Measurements from ENCODE around the gene NOS3.

The NOS3 gene

GRCh38 chr7:150958597-150958996 is 32.2 kb upstream of the NOS3 start:
- H3K27ac ChIP-seq = no peak overlapping the region
- no peak for TF ChIP-seq CTCF (conservative IDR thresholded peaks at IDR 0.05)

DNA sequence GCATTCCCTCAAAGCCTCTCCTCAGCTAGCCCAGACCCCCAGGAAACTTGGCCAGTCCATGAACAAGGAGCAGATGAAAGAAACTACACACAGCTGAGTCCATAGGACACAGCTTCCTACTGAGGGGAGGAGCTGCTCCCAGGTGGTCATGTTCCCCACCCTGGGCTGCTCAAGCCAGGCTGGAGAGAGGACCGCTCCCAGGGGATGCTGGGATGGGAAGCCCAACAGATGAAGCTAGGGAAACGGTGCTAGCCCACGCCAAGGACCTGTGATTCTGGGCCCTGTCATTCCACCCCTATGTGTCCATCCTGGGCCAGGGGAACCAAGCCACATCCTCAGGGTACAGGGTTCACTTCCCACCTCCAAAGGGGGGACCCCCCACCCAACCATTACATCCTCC is 31.7 kb upstream of the NOS3 start:
- no peak overlapping the region for H3K27ac ChIP-seq
- no peak for TF ChIP-seq CTCF (conservative IDR thresholded peaks at IDR 0.05)

- no peak for TF ChIP-seq CTCF (conservative IDR thresholded peaks at IDR 0.05)
- no peak overlapping the region for H3K27ac ChIP-seq
Observed at GRCh38 chr7:150959739-150960734, 30.8 kb upstream of the NOS3 start.

GRCh38 chr7:150961510-150962289 is 29.1 kb upstream of the NOS3 start:
- TF ChIP-seq CTCF (conservative IDR thresholded peaks at IDR 0.05) = no peak

GRCh38 chr7:150962290-150962552 is 28.6 kb upstream of the NOS3 start:
- H3K27ac ChIP-seq = no peak overlapping the region

More at GRCh38 chr7:150961510-150962289, 29.1 kb upstream of the NOS3 start:
- no peak overlapping the region for H3K27ac ChIP-seq

GRCh38 chr7:150962553-150963399 is 28.0 kb upstream of the NOS3 start:
- H3K27ac ChIP-seq = peak overlapping the region; percentile 80; the same call in 1 of the 2 replicates
- peak; percentile 95 for TF ChIP-seq CTCF (conservative IDR thresholded peaks at IDR 0.05)

More at GRCh38 chr7:150962290-150962552, 28.6 kb upstream of the NOS3 start:
- no peak for TF ChIP-seq CTCF (conservative IDR thresholded peaks at IDR 0.05)

Measured in VCaP (cell line).